ENCODE data around the gene TXN.
A peak's percentile ranks its signal among the peaks of the same experiment; 100 is the strongest.

DNA sequence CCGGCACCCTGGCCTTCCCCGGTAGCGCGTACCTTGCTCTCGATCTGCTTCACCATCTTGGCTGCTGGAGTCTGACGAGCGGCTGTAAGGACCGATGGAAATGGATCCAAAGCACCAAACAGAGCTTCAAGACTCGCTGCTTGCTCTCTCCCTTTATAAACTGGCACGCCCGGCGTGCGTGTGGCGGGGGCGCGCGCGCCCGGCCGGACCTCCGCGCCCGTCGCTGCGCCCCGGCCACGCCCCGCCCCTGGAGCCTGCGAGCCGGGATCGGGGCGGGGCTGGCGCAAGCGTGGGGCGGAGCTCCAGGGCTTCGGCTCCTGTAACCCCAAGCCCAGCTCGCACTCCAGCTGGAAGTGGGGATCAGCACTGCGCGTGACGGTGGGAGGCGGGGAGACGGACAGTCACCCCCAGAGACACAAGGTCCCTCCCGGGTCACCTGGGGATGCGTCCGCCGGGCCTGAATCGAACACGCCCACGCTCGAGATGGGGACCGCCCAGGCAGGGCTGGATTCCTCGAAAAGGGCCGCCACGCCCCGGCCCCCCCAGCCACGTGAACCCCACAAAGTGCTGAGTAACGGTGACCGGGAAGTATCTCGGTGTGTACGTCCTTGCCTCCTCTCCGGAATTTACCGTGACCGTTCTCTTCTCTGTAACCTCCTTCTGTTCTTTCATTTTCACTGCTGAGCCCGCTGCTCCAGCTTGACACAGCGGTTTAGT lies at the start of gene TXN:
- TF ChIP-seq POLR2A (IDR thresholded peaks at IDR 0.05; ENCODE audit: low read depth, low read length): peak; percentile 98
- TF ChIP-seq PAX5 (IDR thresholded peaks at IDR 0.05; ENCODE audit: insufficient read depth, low read length, severe bottlenecking): no peak
- TF ChIP-seq POLR2AphosphoS5 (IDR thresholded peaks at IDR 0.05; ENCODE audit: low read depth, low read length): peak; percentile 98
- TF ChIP-seq TAF1 (IDR thresholded peaks at IDR 0.05; ENCODE audit: low read depth, low read length): peak; percentile 96
- TF ChIP-seq SPI1 (IDR thresholded peaks at IDR 0.05; ENCODE audit: low read depth, low read length): no peak
- TF ChIP-seq POU2F2 (IDR thresholded peaks at IDR 0.05; ENCODE audit: low read depth, low read length): peak; percentile 84

Data from GM12891 (cell line).